NCI-H345 (cell line): Measurements from ENCODE around the gene GNG8.
A peak's percentile ranks its signal among the peaks of the same experiment; 100 is the strongest.

ENCODE experiments used
- DNase-seq: peaks from one replicate; lab custom pipeline; 2025; lab: John Stamatoyannopoulos, UW

Gene GNG8

GRCh38 chr19:46635920-46636761, at the start of gene GNG8:
GNG8 (minus strand) TSS chr19:46636202; CDS start chr19:46634682, 1,520 bp downstream.
- peak; percentile 23 for DNase-seq

GRCh38 chr19:46685189-46685588, 49.2 kb upstream of the GNG8 start:
- no peak for DNase-seq

GRCh38 chr19:46678110-46678732, 42.2 kb upstream of the GNG8 start:
- DNase-seq, result no peak

- no peak for DNase-seq
Observed at GRCh38 chr19:46674416-46675178, 38.6 kb upstream of the GNG8 start.

GRCh38 chr19:46670813-46671212, 34.8 kb upstream of the GNG8 start:
- no peak for DNase-seq

- DNase-seq, result no peak
Observed at GRCh38 chr19:46668662-46669061, 32.7 kb upstream of the GNG8 start.

- DNase-seq, result no peak
Observed at GRCh38 chr19:46665072-46665471, 29.1 kb upstream of the GNG8 start.

GRCh38 chr19:46661735-46662592, 26.0 kb upstream of the GNG8 start:
- peak; percentile 86 for DNase-seq

- DNase-seq, result peak; percentile 99
Observed at GRCh38 chr19:46661020-46661731, 25.2 kb upstream of the GNG8 start, which contains the start of gene DACT3. DACT3 (minus strand) TSS chr19:46661182; CDS start chr19:46661064, 118 bp downstream.

- DNase-seq, result no peak
Observed at GRCh38 chr19:46660551-46661019, 24.6 kb upstream of the GNG8 start.

GRCh38 chr19:46660008-46660517, 24.1 kb upstream of the GNG8 start:
- no peak for DNase-seq

- DNase-seq, result no peak
Observed at GRCh38 chr19:46659151-46660007, 23.4 kb upstream of the GNG8 start.

GRCh38 chr19:46656541-46656940, 20.5 kb upstream of the GNG8 start:
- DNase-seq, result no peak

GRCh38 chr19:46654621-46655152, 18.7 kb upstream of the GNG8 start:
- no peak for DNase-seq

- DNase-seq, result no peak
Observed at GRCh38 chr19:46650445-46650844, 14.4 kb upstream of the GNG8 start.

GRCh38 chr19:46648961-46649960, 13.3 kb upstream of the GNG8 start:
- DNase-seq, result no peak

- no peak for DNase-seq
Observed at GRCh38 chr19:46648060-46648960, 12.3 kb upstream of the GNG8 start.
